ENCODE measurements around the gene OSGEPL1.
A peak's percentile ranks its signal among the peaks of the same experiment; 100 is the strongest.
"Not testable (repeated sequence)": the region's sequence is repeated elsewhere in the genome, so short reads cannot be mapped to it uniquely, and the experiment has no call there.

The OSGEPL1 gene

GRCh38 chr2:189783927-189784867 is 21.6 kb upstream of the OSGEPL1 start, which contains the start of the genes ORMDL1 and PMS1:
TSS of gene ORMDL1 (minus strand) at chr2:189784339. CDS start at chr2:189782595, 1,744 bp downstream.
TSS of gene PMS1 (plus strand) at chr2:189784450. CDS start at chr2:189791810, 7,360 bp downstream.
- no peaks in the 10 kb centered on the region for H3K27me3 ChIP-seq (ENCODE audit: control insufficient read depth in 1 of 2, insufficient read depth in 2 of 2, low read length in 2 of 2)
- H3K4me3 ChIP-seq (ENCODE audit: low read depth in 1 of 2, low read length in 2 of 2): peak within 1 kb of the TSS; percentile 90 to 93
- peak within 1 kb of the TSS; percentile 88 to 90 for H3K9ac ChIP-seq (ENCODE audit: low read depth in 1 of 2, low read length in 2 of 2)
- H3K36me3 ChIP-seq (ENCODE audit: control insufficient read depth in 1 of 2, insufficient read depth in 2 of 2, low read length in 2 of 2): peaks cover 9 to 16% of the 10 kb centered on the region in 2 donors
- peaks cover 18 to 24% of the 10 kb centered on the region in 2 donors for H3K4me1 ChIP-seq (ENCODE audit: control insufficient read depth in 1 of 2, insufficient read depth in 2 of 2, low read length in 2 of 2)
- peak within 1 kb of the TSS; percentile 95 for H3K27ac ChIP-seq (ENCODE audit: low read depth, low read length)
- no peaks in the 10 kb centered on the region for H3K9me3 ChIP-seq (ENCODE audit: control insufficient read depth in 1 of 2, low read length in 2 of 2)

GRCh38 chr2:189783451-189783926 is 20.9 kb upstream of the OSGEPL1 start:
- peak overlapping the region; percentile 88 to 90 for H3K9ac ChIP-seq (ENCODE audit: low read depth in 1 of 2, low read length in 2 of 2)
- peaks cover 18 to 24% of the 10 kb centered on the region in 2 donors for H3K4me1 ChIP-seq (ENCODE audit: control insufficient read depth in 1 of 2, insufficient read depth in 2 of 2, low read length in 2 of 2)
- peaks cover 10 to 21% of the 10 kb centered on the region in 2 donors for H3K36me3 ChIP-seq (ENCODE audit: control insufficient read depth in 1 of 2, insufficient read depth in 2 of 2, low read length in 2 of 2)
- H3K27ac ChIP-seq (ENCODE audit: low read depth, low read length): peak overlapping the region; percentile 95
- peak overlapping the region; percentile 90 to 93 for H3K4me3 ChIP-seq (ENCODE audit: low read depth in 1 of 2, low read length in 2 of 2)
- no peaks in the 10 kb centered on the region for H3K9me3 ChIP-seq (ENCODE audit: control insufficient read depth in 1 of 2, low read length in 2 of 2)
- no peaks in the 10 kb centered on the region for H3K27me3 ChIP-seq (ENCODE audit: control insufficient read depth in 1 of 2, insufficient read depth in 2 of 2, low read length in 2 of 2)

GRCh38 chr2:189782221-189782671 is 19.7 kb upstream of the OSGEPL1 start:
- Histone ChIP-seq H3K27ac (ENCODE audit: low read depth, low read length) (no peak overlapping the region), H3K4me3 (ENCODE audit: low read depth in 1 of 2, low read length in 2 of 2) (peak overlapping the region in 1 of 2 donors; percentile 90)

GRCh38 chr2:189772212-189772611 is 9.6 kb upstream of the OSGEPL1 start:
- Histone ChIP-seq H3K9ac (ENCODE audit: low read depth in 1 of 2, low read length in 2 of 2) (no peak overlapping the region), H3K9me3 (ENCODE audit: control insufficient read depth in 1 of 2, low read length in 2 of 2) (no peaks in the 10 kb centered on the region), H3K27ac (ENCODE audit: low read depth, low read length) (no peak overlapping the region), H3K27me3 (ENCODE audit: control insufficient read depth in 1 of 2, insufficient read depth in 2 of 2, low read length in 2 of 2) (no peaks in the 10 kb centered on the region), H3K36me3 (ENCODE audit: control insufficient read depth in 1 of 2, insufficient read depth in 2 of 2, low read length in 2 of 2) (peaks cover 18 to 56% of the 10 kb centered on the region in 2 donors), H3K4me1 (ENCODE audit: control insufficient read depth in 1 of 2, insufficient read depth in 2 of 2, low read length in 2 of 2) (no peaks in the 10 kb centered on the region), H3K4me3 (ENCODE audit: low read depth in 1 of 2, low read length in 2 of 2) (no peak overlapping the region)

More at GRCh38 chr2:189782221-189782671, 19.7 kb upstream of the OSGEPL1 start:
- Histone ChIP-seq H3K4me1 (ENCODE audit: control insufficient read depth in 1 of 2, insufficient read depth in 2 of 2, low read length in 2 of 2) (peaks cover 18 to 24% of the 10 kb centered on the region in 2 donors), H3K9me3 (ENCODE audit: control insufficient read depth in 1 of 2, low read length in 2 of 2) (no peaks in the 10 kb centered on the region), H3K36me3 (ENCODE audit: control insufficient read depth in 1 of 2, insufficient read depth in 2 of 2, low read length in 2 of 2) (peaks cover 17 to 25% of the 10 kb centered on the region in 2 donors), H3K9ac (ENCODE audit: low read depth in 1 of 2, low read length in 2 of 2) (no peak overlapping the region), H3K27me3 (ENCODE audit: control insufficient read depth in 1 of 2, insufficient read depth in 2 of 2, low read length in 2 of 2) (no peaks in the 10 kb centered on the region)

GRCh38 chr2:189770590-189771322 is 8.2 kb upstream of the OSGEPL1 start:
- Histone ChIP-seq H3K9me3 (ENCODE audit: control insufficient read depth in 1 of 2, low read length in 2 of 2) (no peaks in the 10 kb centered on the region), H3K36me3 (ENCODE audit: control insufficient read depth in 1 of 2, insufficient read depth in 2 of 2, low read length in 2 of 2) (peaks cover 15 to 54% of the 10 kb centered on the region in 2 donors), H3K4me1 (ENCODE audit: control insufficient read depth in 1 of 2, insufficient read depth in 2 of 2, low read length in 2 of 2) (no peaks in the 10 kb centered on the region), H3K27me3 (ENCODE audit: control insufficient read depth in 1 of 2, insufficient read depth in 2 of 2, low read length in 2 of 2) (no peaks in the 10 kb centered on the region), H3K27ac (ENCODE audit: low read depth, low read length) (no peak overlapping the region), H3K4me3 (ENCODE audit: low read depth in 1 of 2, low read length in 2 of 2) (no peak overlapping the region), H3K9ac (ENCODE audit: low read depth in 1 of 2, low read length in 2 of 2) (no peak overlapping the region)

- no peak overlapping the region for H3K9ac ChIP-seq (ENCODE audit: low read depth in 1 of 2, low read length in 2 of 2)
- no peak overlapping the region for H3K27ac ChIP-seq (ENCODE audit: low read depth, low read length)
These were observed 1.5 kb upstream of the OSGEPL1 start for GRCh38 chr2:189763908-189764661.

GRCh38 chr2:189762229-189762550 is 402 bp downstream of the OSGEPL1 start:
- peak overlapping the region; percentile 48 for H3K27ac ChIP-seq (ENCODE audit: low read depth, low read length)
- H3K4me3 ChIP-seq (ENCODE audit: low read depth in 1 of 2, low read length in 2 of 2): peak overlapping the region; percentile 85 to 99
- peaks cover 0 to 11% of the 10 kb centered on the region in 2 donors for H3K36me3 ChIP-seq (ENCODE audit: control insufficient read depth in 1 of 2, insufficient read depth in 2 of 2, low read length in 2 of 2)
- peak overlapping the region; percentile 70 to 89 for H3K9ac ChIP-seq (ENCODE audit: low read depth in 1 of 2, low read length in 2 of 2)
- H3K27me3 ChIP-seq (ENCODE audit: control insufficient read depth in 1 of 2, insufficient read depth in 2 of 2, low read length in 2 of 2): no peaks in the 10 kb centered on the region
- no peaks in the 10 kb centered on the region for H3K9me3 ChIP-seq (ENCODE audit: control insufficient read depth in 1 of 2, low read length in 2 of 2)
- H3K4me1 ChIP-seq (ENCODE audit: control insufficient read depth in 1 of 2, insufficient read depth in 2 of 2, low read length in 2 of 2): peaks cover 7 to 10% of the 10 kb centered on the region in 2 donors

More at GRCh38 chr2:189763908-189764661, 1.5 kb upstream of the OSGEPL1 start:
- Histone ChIP-seq H3K27me3 (ENCODE audit: control insufficient read depth in 1 of 2, insufficient read depth in 2 of 2, low read length in 2 of 2) (no peaks in the 10 kb centered on the region), H3K4me3 (ENCODE audit: low read depth in 1 of 2, low read length in 2 of 2) (no peak overlapping the region), H3K36me3 (ENCODE audit: control insufficient read depth in 1 of 2, insufficient read depth in 2 of 2, low read length in 2 of 2) (peaks cover 0 to 6% of the 10 kb centered on the region in 2 donors), H3K9me3 (ENCODE audit: control insufficient read depth in 1 of 2, low read length in 2 of 2) (no peaks in the 10 kb centered on the region), H3K4me1 (ENCODE audit: control insufficient read depth in 1 of 2, insufficient read depth in 2 of 2, low read length in 2 of 2) (peaks cover 7 to 10% of the 10 kb centered on the region in 2 donors)

- H3K4me1 ChIP-seq (ENCODE audit: control insufficient read depth in 1 of 2, insufficient read depth in 2 of 2, low read length in 2 of 2); H3K9me3 ChIP-seq (ENCODE audit: control insufficient read depth in 1 of 2, low read length in 2 of 2); H3K4me3 ChIP-seq (ENCODE audit: low read depth in 1 of 2, low read length in 2 of 2): not testable (repeated sequence)
These were observed 2.4 kb downstream of the OSGEPL1 start for GRCh38 chr2:189760154-189760553.

GRCh38 chr2:189756311-189756952 is 6.2 kb downstream of the OSGEPL1 start:
- H3K4me1 ChIP-seq (ENCODE audit: control insufficient read depth in 1 of 2, insufficient read depth in 2 of 2, low read length in 2 of 2): no peaks in the 10 kb centered on the region
- peaks cover 0 to 19% of the 10 kb centered on the region in 2 donors for H3K36me3 ChIP-seq (ENCODE audit: control insufficient read depth in 1 of 2, insufficient read depth in 2 of 2, low read length in 2 of 2)
- H3K9ac ChIP-seq (ENCODE audit: low read depth in 1 of 2, low read length in 2 of 2): no peak overlapping the region
- no peak overlapping the region for H3K27ac ChIP-seq (ENCODE audit: low read depth, low read length)
- no peaks in the 10 kb centered on the region for H3K9me3 ChIP-seq (ENCODE audit: control insufficient read depth in 1 of 2, low read length in 2 of 2)
- H3K4me3 ChIP-seq (ENCODE audit: low read depth in 1 of 2, low read length in 2 of 2): no peak overlapping the region
- H3K27me3 ChIP-seq (ENCODE audit: control insufficient read depth in 1 of 2, insufficient read depth in 2 of 2, low read length in 2 of 2): no peaks in the 10 kb centered on the region

More at GRCh38 chr2:189760154-189760553, 2.4 kb downstream of the OSGEPL1 start:
- H3K36me3 ChIP-seq (ENCODE audit: control insufficient read depth in 1 of 2, insufficient read depth in 2 of 2, low read length in 2 of 2); H3K27ac ChIP-seq (ENCODE audit: low read depth, low read length); H3K27me3 ChIP-seq (ENCODE audit: control insufficient read depth in 1 of 2, insufficient read depth in 2 of 2, low read length in 2 of 2); H3K9ac ChIP-seq (ENCODE audit: low read depth in 1 of 2, low read length in 2 of 2): not testable (repeated sequence)

Measured in duodenal mucosa (tissue), 2 donors.